Natural killer cell (primary cell): ENCODE data around the gene DEPP1. TPM values are rescaled to one million over a fixed set of nuclear protein-coding genes. Genes with fewer than 3 reads are reported as not detected.
A peak's percentile ranks its signal among the peaks of the same experiment; 100 is the strongest.

Experiments
- ATAC-seq, 3 donors: fragments of 150-1000 bp in 2 of 3; fragments of 200-7000 bp in 1 of 3; cut with Tn5 transposase; 1 replicate in 1 of 3; 2 replicates in 2 of 3; pipeline ENCODE4 v1.10.0; 2021; ENCODE audit warnings: mild to moderate bottlenecking in 2 of 3, moderate library complexity in 2 of 3
- DNase-seq, 2 donors: peaks; one replicate each; pipeline versions ENCODE4 v3.0.0 to v3.0.0-alpha.2; 2013 to 2021; ENCODE audit warnings: mixed read lengths in 1 of 2
- H3K27ac ChIP-seq: one replicate; pipeline ENCODE4 v1.5.1; 2013; ENCODE audit warnings: mild to moderate bottlenecking, low read length
- H3K27me3 ChIP-seq: one replicate; pipeline ENCODE4 v1.6.1; 2013; ENCODE audit warnings: low read length; ENCODE audit not compliant: control insufficient read depth, insufficient read depth
- H3K36me3 ChIP-seq: one replicate; pipeline ENCODE4 v1.6.1; 2013; ENCODE audit warnings: low read length; ENCODE audit not compliant: control insufficient read depth, insufficient read depth
- H3K4me1 ChIP-seq: one replicate; pipeline ENCODE4 v1.6.1; 2013; ENCODE audit warnings: low read length; ENCODE audit not compliant: control insufficient read depth, insufficient read depth
- H3K4me3 ChIP-seq: one replicate; pipeline ENCODE4 v1.5.1; 2013; ENCODE audit warnings: low read length
- H3K9me3 ChIP-seq: one replicate; pipeline ENCODE4 v1.6.1; 2013; ENCODE audit warnings: low read length; ENCODE audit not compliant: control insufficient read depth, insufficient read depth
- H3K27ac Mint-ChIP-seq, 2 donors: one replicate each; pipeline ENCODE4 v1.8.0; 2022; ENCODE audit warnings: mild to moderate bottlenecking in 2 of 2, mixed read lengths in 2 of 2, moderate library complexity in 1 of 2
- H3K27me3 Mint-ChIP-seq, 2 donors: one replicate each; pipeline ENCODE4 v1.8.0; 2022; ENCODE audit warnings: low read depth in 2 of 2, mixed read lengths in 2 of 2
- H3K36me3 Mint-ChIP-seq: one replicate; pipeline ENCODE4 v1.8.0; 2022; ENCODE audit warnings: mixed read lengths
- H3K4me1 Mint-ChIP-seq, 2 donors: one replicate each; pipeline ENCODE4 v1.8.0; 2022; ENCODE audit warnings: mixed read lengths in 2 of 2
- H3K4me3 Mint-ChIP-seq: one replicate; pipeline ENCODE4 v1.8.0; 2022; ENCODE audit warnings: mild to moderate bottlenecking, moderate library complexity, mixed read lengths
- H3K9me3 Mint-ChIP-seq, 2 donors: one replicate each; pipeline ENCODE4 v1.8.0; 2022; ENCODE audit warnings: mixed read lengths in 2 of 2
- CTCF ChIP-seq: fragments of 200-600 bp; IDR thresholded peaks from one replicate; pipeline ENCODE4 v1.8.0; 2022; ENCODE audit warnings: antibody characterized with exemption
- whole genome bisulfite sequencing: methylation state at CpG from one replicate; pipeline ENCODE4 v1.1.7; 2013; ENCODE audit warnings: missing lambda C conversion rate; ENCODE audit not compliant: insufficient coverage; 5-methylcytosine and 5-hydroxymethylcytosine counted together
- intact Hi-C: fragments of 100-400 bp; cut with micrococcal nuclease; formaldehyde crosslinking; loops from one replicate; pipeline ENCODE4 v1.14.2; 2022
- total RNA-seq, 4 donors: library from RNA; stranded (reverse); fragments of 120-200 nt in 1 of 4; gene quantifications; one replicate each; pipeline versions ENCODE4 v1.2.3 to v1.2.4, GENCODE V29; 2013 to 2022

The DEPP1 gene
- total RNA-seq, 3 donors from 2014 or later (not counting 1 experiment from before 2014, with no cell fraction given) = not detected

- intact Hi-C loops = no loop called here
- H3K9me3 Mint-ChIP-seq = no peaks in the 10 kb centered on the region
- peak overlapping the region; percentile 65 to 82 for H3K27ac Mint-ChIP-seq
- H3K4me1 Mint-ChIP-seq = peaks cover 23 to 30% of the 10 kb centered on the region in 2 donors
- H3K4me3 Mint-ChIP-seq = no peak overlapping the region
- H3K27ac ChIP-seq = peak overlapping the region; percentile 37
- DNase-seq (no peak), ATAC-seq (peak in 1 of 3 donors; percentile 7)
- H3K4me1 ChIP-seq = peaks cover 26% of the 10 kb centered on the region
- H3K36me3 Mint-ChIP-seq = peaks cover 8% of the 10 kb centered on the region
- no peak for TF ChIP-seq CTCF
- H3K4me3 ChIP-seq = no peak overlapping the region
- no peaks in the 10 kb centered on the region for H3K9me3 ChIP-seq
- WGBS = 91% methylated on average over 9 of the region's 9 CpGs
- no peaks in the 10 kb centered on the region for H3K27me3 ChIP-seq
- H3K27me3 Mint-ChIP-seq = no peaks in the 10 kb centered on the region
- H3K36me3 ChIP-seq = peaks cover 7% of the 10 kb centered on the region
These were observed 16.3 kb upstream of the DEPP1 start for GRCh38 chr10:44994752-44995530.

- WGBS = 95% methylated on average over 11 of the region's 11 CpGs
- no peak overlapping the region for H3K4me3 ChIP-seq
- DNase-seq (no peak), ATAC-seq (no peak)
- H3K27me3 ChIP-seq = no peaks in the 10 kb centered on the region
- H3K27ac ChIP-seq = no peak overlapping the region
- H3K9me3 ChIP-seq = no peaks in the 10 kb centered on the region
- H3K4me1 ChIP-seq = peaks cover 26% of the 10 kb centered on the region
- H3K9me3 Mint-ChIP-seq = no peaks in the 10 kb centered on the region
- intact Hi-C loops = no loop called here
- H3K4me3 Mint-ChIP-seq = no peak overlapping the region
- H3K36me3 ChIP-seq = peaks cover 7% of the 10 kb centered on the region
- H3K4me1 Mint-ChIP-seq = peaks cover 16 to 25% of the 10 kb centered on the region in 2 donors
- H3K27me3 Mint-ChIP-seq = no peaks in the 10 kb centered on the region
- peaks cover 8% of the 10 kb centered on the region for H3K36me3 Mint-ChIP-seq
- TF ChIP-seq CTCF = no peak
- peak overlapping the region; percentile 16 to 82 for H3K27ac Mint-ChIP-seq
These were observed 15.5 kb upstream of the DEPP1 start for GRCh38 chr10:44993922-44994751.

- ATAC-seq (no peak), DNase-seq (no peak)
- H3K4me3 ChIP-seq = no peak overlapping the region
- Mint-ChIP-seq H3K36me3 (peaks cover 13% of the 10 kb centered on the region), H3K4me3 (no peak overlapping the region), H3K9me3 (no peaks in the 10 kb centered on the region), H3K27ac (peak overlapping the region; percentile 16 to 33), H3K27me3 (no peaks in the 10 kb centered on the region), H3K4me1 (peaks cover 16 to 29% of the 10 kb centered on the region in 2 donors)
- H3K9me3 ChIP-seq = no peaks in the 10 kb centered on the region
- intact Hi-C loops = no loop called here
- 95% methylated on average over 14 of the region's 14 CpGs for WGBS
- H3K27ac ChIP-seq = no peak overlapping the region
- peaks cover 7% of the 10 kb centered on the region for H3K36me3 ChIP-seq
- no peak for TF ChIP-seq CTCF
- H3K27me3 ChIP-seq = no peaks in the 10 kb centered on the region
- H3K4me1 ChIP-seq = peaks cover 26% of the 10 kb centered on the region
These were observed 14.8 kb upstream of the DEPP1 start for GRCh38 chr10:44993226-44993921.
